M059J (cell line): ENCODE measurements around the gene ARMC8. TPM values are rescaled to one million over a fixed set of nuclear protein-coding genes. Genes with fewer than 3 reads are reported as not detected.

Experiments
- DNase-seq: peaks from one replicate; pipeline ENCODE4 v3.0.0-alpha.2; 2012; ENCODE audit warnings: low read depth
- total RNA-seq: library from RNA; depleted of rRNA; stranded (reverse); fragments of >200 nt; shearing (Covaris generic); gene quantifications from 2 replicates; pipeline ENCODE4 v1.2.3, GENCODE V29; 2014

Gene ARMC8
- total RNA-seq, 1 experiment from 2014 or later: 53.1 TPM

- no peak for DNase-seq
Observed at GRCh38 chr3:138308783-138309182, 121.7 kb downstream of the ARMC8 start.

GRCh38 chr3:138310494-138310893, 123.4 kb downstream of the ARMC8 start:
- DNase-seq: no peak

- DNase-seq: peak; percentile 23
Observed at GRCh38 chr3:138314751-138315150, 127.7 kb downstream of the ARMC8 start.

- peak; percentile 23 for DNase-seq
Observed at GRCh38 chr3:138317687-138318086, 130.6 kb downstream of the ARMC8 start.

- no peak for DNase-seq
Observed at GRCh38 chr3:138323971-138324370, 136.9 kb downstream of the ARMC8 start.

- DNase-seq: no peak
Observed at GRCh38 chr3:138325990-138326389, 138.9 kb downstream of the ARMC8 start.

GRCh38 chr3:138326866-138327595, 139.9 kb downstream of the ARMC8 start:
- DNase-seq: no peak

GRCh38 chr3:138327831-138328230, 140.7 kb downstream of the ARMC8 start:
- DNase-seq: no peak

- no peak for DNase-seq
Observed at GRCh38 chr3:138328341-138328740, 141.2 kb downstream of the ARMC8 start.

- DNase-seq: peak; percentile 88
Observed at GRCh38 chr3:138329127-138329983, 142.3 kb downstream of the ARMC8 start, which contains the start of gene NME9. Gene NME9 (minus strand): TSS chr3:138329851. CDS start chr3:138329335, 516 bp downstream.

GRCh38 chr3:138329984-138330293, 142.8 kb downstream of the ARMC8 start:
- no peak for DNase-seq

GRCh38 chr3:138331143-138331894, 144.2 kb downstream of the ARMC8 start:
- peak; percentile 41 for DNase-seq

- DNase-seq: peak; percentile 61
Observed at GRCh38 chr3:138332472-138333073, 145.5 kb downstream of the ARMC8 start.

GRCh38 chr3:138334608-138335007, 147.5 kb downstream of the ARMC8 start:
- no peak for DNase-seq

GRCh38 chr3:138336454-138336999, 149.4 kb downstream of the ARMC8 start:
- no peak for DNase-seq

GRCh38 chr3:138338244-138338643, 151.1 kb downstream of the ARMC8 start:
- no peak for DNase-seq

- DNase-seq: no peak
Observed at GRCh38 chr3:138338811-138339210, 151.7 kb downstream of the ARMC8 start.

- DNase-seq: no peak
Observed at GRCh38 chr3:138340511-138340910, 153.4 kb downstream of the ARMC8 start.

GRCh38 chr3:138344754-138345153, 157.7 kb downstream of the ARMC8 start:
- no peak for DNase-seq
